ENCODE data around the gene TTBK1.
A peak's percentile ranks its signal among the peaks of the same experiment; 100 is the strongest.

Gene TTBK1

DNA sequence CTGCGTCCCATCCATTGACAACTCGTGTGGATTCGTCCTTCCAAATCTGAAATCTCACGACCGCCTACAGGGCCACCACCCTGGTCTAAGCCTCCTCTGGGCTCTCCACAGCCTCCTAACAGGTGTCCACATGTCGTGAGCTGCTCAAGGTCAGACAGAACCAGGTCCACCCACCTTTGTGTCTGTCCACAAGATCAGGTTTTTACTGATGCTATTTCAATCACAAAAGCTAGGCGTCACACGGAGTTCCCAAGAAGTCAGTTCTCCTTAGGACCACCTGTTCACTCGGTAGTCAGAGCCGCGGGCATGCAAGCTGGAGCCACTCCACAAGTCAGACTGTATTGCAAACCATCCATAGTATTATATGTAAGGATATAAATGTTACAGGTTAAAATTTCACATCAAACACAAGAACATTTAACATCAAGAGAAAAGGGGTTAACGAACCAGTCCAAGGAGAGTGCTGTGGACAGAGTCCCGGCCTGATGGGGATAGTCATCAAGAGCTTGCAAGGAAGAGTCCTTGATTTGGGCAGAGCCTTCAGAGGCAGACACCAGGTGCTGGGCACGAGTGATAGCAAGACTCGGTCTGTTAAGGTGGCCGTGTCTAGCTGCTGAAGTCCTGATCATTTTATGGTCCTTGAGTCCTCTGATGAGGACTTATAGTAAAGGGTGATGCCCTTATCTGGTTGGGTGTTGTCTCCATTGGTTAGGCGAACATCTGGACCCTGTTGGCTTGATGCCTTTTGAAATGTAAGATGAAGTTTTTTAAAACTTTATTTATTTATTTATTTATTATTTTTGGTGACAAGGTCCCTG is 13.3 kb upstream of the TTBK1 start:
- Histone ChIP-seq H4K20me1 (no peaks in the 10 kb centered on the region; a peak in 1 of 22 replicates), H3K27ac (no peak overlapping the region), H3K9ac (peak overlapping the region in 3 of 11 experiments; percentile 82 to 90 (median 87); a peak in 3 of 22 replicates), H3K27me3 (no peaks in the 10 kb centered on the region), H3K36me3 (peaks cover 0 to 16% (median 8%) of the 10 kb centered on the region in 11 experiments; a peak in 11 of 22 replicates), H3K4me1 (peaks cover 20 to 39% (median 31%) of the 10 kb centered on the region in 10 experiments), H3K9me3 (replicated peaks in 1 of 11) (no peaks in the 10 kb centered on the region), H3K4me2 (peak overlapping the region; percentile 75 to 94 (median 87); a peak in 21 of 22 replicates), H3K4me3 (peak overlapping the region in 8 of 10 experiments; percentile 54 to 86 (median 73); a peak in 9 of 20 replicates)
- no peak for TF ChIP-seq Cebpa-rat (IDR thresholded peaks at IDR 0.05)

DNA sequence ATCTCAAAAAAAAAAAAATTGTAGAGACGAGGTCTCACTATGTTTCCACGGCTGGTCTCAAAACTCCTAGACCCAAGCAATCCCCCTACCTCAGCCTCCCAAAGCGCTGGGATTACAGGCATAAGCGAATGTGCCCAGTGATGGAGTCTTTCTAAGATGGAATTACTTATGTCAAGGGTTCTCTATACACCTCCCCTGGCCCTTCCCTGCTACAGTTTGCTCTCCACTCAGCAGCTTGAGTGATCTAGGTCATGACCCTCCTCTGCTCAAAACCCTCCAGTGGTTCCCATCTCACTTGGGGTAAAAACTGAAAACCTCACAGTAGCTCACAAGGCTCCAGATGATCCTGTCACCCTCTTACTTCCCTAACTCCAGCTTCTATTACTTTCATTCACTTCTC is 12.2 kb upstream of the TTBK1 start:
- no peak overlapping the region for H3K4me3 ChIP-seq
- H3K36me3 ChIP-seq, result peaks cover 0 to 6% (median 3%) of the 10 kb centered on the region in 11 experiments; a peak in 11 of 22 replicates
- H3K27me3 ChIP-seq, result no peaks in the 10 kb centered on the region
- TF ChIP-seq Cebpa-rat (IDR thresholded peaks at IDR 0.05), result no peak
- no peak overlapping the region for H3K9ac ChIP-seq
- H3K4me1 ChIP-seq, result peaks cover 10 to 29% (median 20%) of the 10 kb centered on the region in 10 experiments; a peak in 19 of 20 replicates
- H3K4me2 ChIP-seq, result no peak overlapping the region; a peak in 1 of 22 replicates
- no peaks in the 10 kb centered on the region for H4K20me1 ChIP-seq
- H3K9me3 ChIP-seq (replicated peaks in 1 of 11), result no peaks in the 10 kb centered on the region
- H3K27ac ChIP-seq, result no peak overlapping the region

DNA sequence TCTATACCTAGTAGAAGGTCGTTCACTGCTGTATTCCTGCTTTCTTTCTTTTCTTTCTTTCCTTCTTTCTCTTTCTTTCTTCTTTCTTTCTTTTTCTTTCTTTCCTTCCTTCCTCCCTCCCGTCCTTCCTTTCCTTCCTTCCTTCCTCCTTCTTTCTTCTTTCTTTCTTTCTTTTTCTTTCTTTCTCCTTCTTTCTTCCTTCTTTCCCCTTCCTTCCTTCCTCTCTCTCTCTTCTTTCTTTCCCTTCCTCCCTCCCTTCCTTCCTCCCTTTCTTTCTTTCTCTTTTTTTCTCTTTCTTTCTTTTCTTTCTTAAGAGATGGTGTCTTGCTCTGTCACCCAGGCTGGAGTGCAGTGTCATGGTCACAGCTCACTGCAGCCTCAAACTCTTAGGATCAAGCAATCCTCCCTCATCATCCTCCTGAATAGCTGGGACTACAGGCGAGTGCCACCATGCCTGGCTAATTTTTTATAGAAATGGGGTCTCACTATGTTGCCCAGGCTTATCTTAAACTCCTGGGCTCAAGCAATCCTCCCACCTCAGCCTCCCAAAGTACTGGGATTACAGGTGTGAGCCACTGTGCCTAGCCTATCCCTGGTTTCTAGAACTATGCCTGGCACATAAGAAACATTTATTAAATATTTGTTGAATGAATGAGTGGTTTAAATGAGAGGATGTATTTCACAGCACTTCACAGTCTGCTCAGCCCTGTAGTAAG is 11.4 kb upstream of the TTBK1 start:
- Histone ChIP-seq H3K27me3 (no peaks in the 10 kb centered on the region), H3K4me1 (peaks cover 9 to 23% (median 19%) of the 10 kb centered on the region in 10 experiments; a peak in 18 of 20 replicates), H4K20me1 (no peaks in the 10 kb centered on the region), H3K4me3 (no peak overlapping the region), H3K4me2 (no peak overlapping the region; a peak in 1 of 22 replicates), H3K9ac (no peak overlapping the region), H3K36me3 (no peaks in the 10 kb centered on the region), H3K27ac (no peak overlapping the region), H3K9me3 (replicated peaks in 1 of 11) (no peaks in the 10 kb centered on the region)
- TF ChIP-seq Cebpa-rat (IDR thresholded peaks at IDR 0.05), result no peak

DNA sequence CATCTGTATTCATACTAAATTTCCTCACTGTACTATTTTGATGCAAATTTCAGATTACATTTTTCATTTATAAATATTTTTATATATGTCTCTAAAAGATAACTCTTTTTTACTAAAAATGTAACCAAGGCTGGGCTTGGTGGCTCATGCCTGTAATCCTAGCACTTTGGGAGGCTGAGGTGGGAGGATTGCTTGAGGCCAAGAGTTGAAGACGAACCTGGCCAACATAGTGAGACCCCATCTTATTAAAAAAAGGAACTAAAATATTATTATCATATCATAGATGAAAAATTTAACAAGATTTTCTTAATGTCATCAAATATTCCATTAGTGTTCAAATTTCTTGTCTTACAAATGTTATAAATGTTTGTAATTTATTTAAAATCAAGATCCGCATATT is 7.4 kb upstream of the TTBK1 start:
- H3K4me2 ChIP-seq, result no peak overlapping the region
- H4K20me1 ChIP-seq, result no peaks in the 10 kb centered on the region
- peaks cover 5 to 15% (median 6%) of the 10 kb centered on the region in 11 experiments; a peak in 19 of 22 replicates for H3K9me3 ChIP-seq (replicated peaks in 1 of 11)
- H3K36me3 ChIP-seq, result no peaks in the 10 kb centered on the region
- H3K4me3 ChIP-seq, result no peak overlapping the region
- TF ChIP-seq Cebpa-rat (IDR thresholded peaks at IDR 0.05), result no peak
- H3K27me3 ChIP-seq, result peaks cover 0 to 9% (median 4%) of the 10 kb centered on the region in 11 experiments; a peak in 13 of 22 replicates
- no peak overlapping the region for H3K9ac ChIP-seq
- no peak overlapping the region for H3K27ac ChIP-seq
- no peaks in the 10 kb centered on the region for H3K4me1 ChIP-seq

DNA sequence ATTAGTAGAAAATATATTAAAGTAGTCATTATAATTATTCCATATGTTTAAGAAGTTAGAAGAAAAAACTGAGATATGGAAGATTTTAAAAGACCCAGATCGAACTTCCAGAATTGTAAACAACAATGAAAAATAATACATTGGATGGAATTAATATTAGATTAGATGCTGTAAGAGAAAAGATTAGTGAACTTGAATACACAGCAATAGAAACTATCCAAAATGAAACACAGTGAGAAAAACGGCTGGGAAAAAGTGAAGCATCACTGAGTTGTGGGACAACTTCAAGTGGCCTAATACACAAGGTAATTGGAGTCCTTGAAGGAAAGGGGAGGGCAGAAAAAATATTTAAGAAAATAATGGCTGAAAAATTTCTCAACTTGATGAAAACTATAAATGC is 4.2 kb upstream of the TTBK1 start:
- H3K9ac ChIP-seq, result no peak overlapping the region
- no peak for TF ChIP-seq Cebpa-rat (IDR thresholded peaks at IDR 0.05)
- H3K27ac ChIP-seq, result no peak overlapping the region
- peaks cover 5 to 23% (median 9%) of the 10 kb centered on the region in 11 experiments; a peak in 19 of 22 replicates for H3K9me3 ChIP-seq (replicated peaks in 1 of 11)
- no peak overlapping the region for H3K4me2 ChIP-seq
- H4K20me1 ChIP-seq, result no peaks in the 10 kb centered on the region
- no peak overlapping the region for H3K4me3 ChIP-seq
- H3K27me3 ChIP-seq, result peaks cover 23 to 41% (median 36%) of the 10 kb centered on the region in 11 experiments
- no peaks in the 10 kb centered on the region for H3K36me3 ChIP-seq
- H3K4me1 ChIP-seq, result peaks cover 0 to 5% (median 0%) of the 10 kb centered on the region in 10 experiments; a peak in 1 of 20 replicates

DNA sequence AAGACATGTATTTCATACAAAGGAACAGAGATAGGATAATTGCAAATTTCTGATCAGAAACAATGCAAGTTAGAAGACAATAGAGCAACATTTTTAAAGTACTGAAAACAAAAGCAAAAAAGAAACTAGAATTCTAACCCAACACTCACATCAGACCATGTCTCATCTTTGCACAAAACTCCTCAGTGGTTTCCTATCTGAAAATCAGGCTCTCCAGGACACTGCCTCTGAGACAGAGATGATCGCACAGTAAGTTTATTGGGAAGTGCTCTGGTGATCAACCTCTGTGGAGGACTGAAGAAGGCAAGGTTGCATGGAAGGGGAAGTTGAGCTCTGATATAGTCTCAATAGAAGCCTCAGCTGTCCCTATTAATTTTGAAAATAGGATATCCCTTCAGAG is 2.3 kb upstream of the TTBK1 start:
- Histone ChIP-seq H4K20me1 (peaks cover 0 to 6% (median 0%) of the 10 kb centered on the region in 11 experiments; a peak in 3 of 22 replicates), H3K4me2 (0 out of 22 replicates have a peak overlapping the region, but pooled peaks of 1 of the 11 experiments have one; percentile 11), H3K4me3 (no peak overlapping the region), H3K4me1 (peaks cover 0 to 6% (median 0%) of the 10 kb centered on the region in 10 experiments; a peak in 3 of 20 replicates), H3K27me3 (peaks cover 42 to 60% (median 55%) of the 10 kb centered on the region in 11 experiments), H3K27ac (no peak overlapping the region), H3K36me3 (no peaks in the 10 kb centered on the region), H3K9me3 (replicated peaks in 1 of 11) (peaks cover 5 to 23% (median 9%) of the 10 kb centered on the region in 11 experiments; a peak in 19 of 22 replicates), H3K9ac (no peak overlapping the region)
- TF ChIP-seq Cebpa-rat (IDR thresholded peaks at IDR 0.05), result no peak

DNA sequence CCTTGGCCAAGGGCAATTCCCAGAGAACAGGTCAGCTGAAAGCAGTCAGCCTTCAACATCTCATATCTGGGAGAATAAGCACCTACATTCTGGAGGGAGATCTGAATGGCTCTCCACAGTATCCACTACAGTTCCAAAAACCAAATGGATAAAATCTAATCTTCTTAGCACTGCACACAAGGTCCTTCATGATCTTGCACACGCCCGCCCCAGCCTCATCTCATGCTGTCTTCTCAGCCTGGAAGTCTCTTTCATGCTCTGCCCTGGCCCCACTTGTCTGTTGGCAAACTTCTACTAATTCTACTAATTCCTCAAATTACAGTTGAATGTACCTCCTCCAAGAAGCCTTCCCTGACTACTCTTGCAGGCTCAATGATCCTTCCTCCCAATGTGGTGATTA is 1.8 kb upstream of the TTBK1 start:
- H3K36me3 ChIP-seq, result no peaks in the 10 kb centered on the region
- H3K4me1 ChIP-seq, result peaks cover 0 to 7% (median under 1%) of the 10 kb centered on the region in 10 experiments; a peak in 11 of 20 replicates
- H3K4me2 ChIP-seq, result no peak overlapping the region
- peaks cover 5 to 23% (median 9%) of the 10 kb centered on the region in 11 experiments; a peak in 19 of 22 replicates for H3K9me3 ChIP-seq (replicated peaks in 1 of 11)
- no peak overlapping the region for H3K4me3 ChIP-seq
- H3K27me3 ChIP-seq, result peaks cover 45 to 65% (median 60%) of the 10 kb centered on the region in 11 experiments
- peaks cover 0 to 6% (median 0%) of the 10 kb centered on the region in 11 experiments; a peak in 3 of 22 replicates for H4K20me1 ChIP-seq
- TF ChIP-seq Cebpa-rat (IDR thresholded peaks at IDR 0.05), result no peak
- H3K27ac ChIP-seq, result no peak overlapping the region
- H3K9ac ChIP-seq, result no peak overlapping the region

DNA sequence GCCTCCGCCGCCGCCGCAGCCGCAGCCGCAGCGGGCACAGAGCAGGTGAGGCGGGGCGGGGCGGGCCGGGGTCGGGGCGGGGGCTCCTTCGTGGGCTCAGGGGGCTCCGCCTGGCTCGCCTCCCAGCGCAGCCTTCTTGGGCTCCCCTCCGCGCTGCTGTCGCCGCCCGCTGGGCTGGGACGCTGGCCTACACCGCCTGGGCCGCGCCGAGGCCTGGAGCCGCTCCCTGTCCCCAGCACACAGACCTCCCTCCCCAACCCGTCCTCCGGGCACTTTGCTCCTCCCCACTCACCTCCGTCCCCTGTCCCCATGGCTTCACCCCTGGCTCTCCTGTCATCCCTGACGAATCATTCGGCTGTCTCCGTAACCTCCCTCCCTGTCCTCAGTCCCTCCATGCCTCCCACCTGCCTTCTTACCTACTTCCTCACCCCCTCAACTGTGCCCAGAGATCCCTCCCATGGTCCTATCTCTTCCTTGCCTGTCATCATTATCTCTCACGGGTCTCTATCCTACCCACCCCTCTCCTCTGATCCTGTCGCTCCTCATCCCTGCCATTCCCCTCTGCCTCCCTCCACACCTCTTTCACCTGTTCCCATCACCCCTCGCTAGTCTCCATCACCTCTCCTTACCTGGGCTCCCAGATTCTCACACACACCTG is 512 bp downstream of the TTBK1 start:
- no peak for TF ChIP-seq Cebpa-rat (IDR thresholded peaks at IDR 0.05)
- peaks cover 53 to 88% (median 77%) of the 10 kb centered on the region in 11 experiments for H3K27me3 ChIP-seq
- peaks cover 12 to 25% (median 16%) of the 10 kb centered on the region in 10 experiments; a peak in 19 of 20 replicates for H3K4me1 ChIP-seq
- no peak overlapping the region for H3K9ac ChIP-seq
- H3K4me2 ChIP-seq, result peak overlapping the region in 3 of 11 experiments; percentile 21 to 34 (median 29); a peak in 2 of 22 replicates
- H3K9me3 ChIP-seq (replicated peaks in 1 of 11), result peaks cover 5 to 19% (median 9%) of the 10 kb centered on the region in 11 experiments; a peak in 19 of 22 replicates
- H3K4me3 ChIP-seq, result peak overlapping the region in 1 of 10 experiments; percentile 2; a peak in 1 of 20 replicates
- H3K27ac ChIP-seq, result no peak overlapping the region
- H4K20me1 ChIP-seq, result peaks cover 0 to 6% (median 0%) of the 10 kb centered on the region in 11 experiments; a peak in 3 of 22 replicates
- H3K36me3 ChIP-seq, result no peaks in the 10 kb centered on the region

All from BLaER1 treated with 17β-estradiol and CSF1 and Interleukin-3, amounts not matched to agents 10 nM and 100 nM (cell line).